Tibial nerve (tissue), 4 donors: ENCODE measurements around the gene TSGA10. TPM values are rescaled to one million over a fixed set of nuclear protein-coding genes. Genes with fewer than 3 reads are reported as not detected.

Experiments
- DNase-seq, 2 donors: peaks; one replicate each; pipeline ENCODE4 v3.0.0-alpha.2; 2019; ENCODE audit warnings: low spot score in 2 of 2
- H3K27ac ChIP-seq, 4 donors: fragments of 200-600 bp; sonication (generic) in 3 of 4; one replicate each; pipeline ENCODE4 v1.5.1; 2017 to 2019; ENCODE audit warnings: mild to moderate bottlenecking in 1 of 4
- H3K27me3 ChIP-seq, 2 donors: fragments of 200-600 bp; sonication (generic) in 1 of 2; one replicate each; pipeline versions ENCODE4 v1.5.1 to v1.6.0; 2017 to 2019
- H3K36me3 ChIP-seq, 3 donors: fragments of 200-600 bp; sonication (generic); one replicate each; pipeline ENCODE4 v1.5.1; 2018 to 2019
- H3K4me1 ChIP-seq, 4 donors: fragments of 200-600 bp; sonication (generic) in 3 of 4; one replicate each; pipeline ENCODE4 v1.5.1; 2017 to 2019
- H3K4me3 ChIP-seq, 4 donors: fragments of 200-600 bp; sonication (generic) in 3 of 4; one replicate each; pipeline ENCODE4 v1.5.1; 2017 to 2019; ENCODE audit warnings: mild to moderate bottlenecking in 1 of 4, moderate library complexity in 1 of 4
- H3K9me3 ChIP-seq, 4 donors: fragments of 200-600 bp; sonication (generic) in 3 of 4; one replicate each; pipeline ENCODE4 v1.5.1; 2017 to 2019
- EP300 ChIP-seq, 2 donors: sonication (generic); formaldehyde crosslinking; IDR thresholded peaks; one replicate each; pipeline ENCODE4 v1.6.1; 2017; ENCODE audit warnings: antibody characterized with exemption in 2 of 2, mild to moderate bottlenecking in 1 of 2
- POLR2A ChIP-seq, 2 donors: fragments of 450-650 bp; IDR thresholded peaks; one replicate each; pipeline ENCODE4 v1.6.1; 2017; ENCODE audit warnings: antibody characterized with exemption in 2 of 2, mild to moderate bottlenecking in 2 of 2, moderate library complexity in 2 of 2
- WGBS, 2 donors: methylation state at CpG; one replicate each; pipeline ENCODE4 v1.1.5; 2018; 5-methylcytosine and 5-hydroxymethylcytosine counted together
- total RNA-seq, 4 donors: library from RNA; depleted of rRNA; stranded (reverse); fragments of >200 nt; gene quantifications; one replicate each; pipeline ENCODE4 v1.1.0, GENCODE V29; 2016
- TF ChIP-seq, protein P1 (sequence below), 5 experiments: fragments of 200-600 bp in 3 of 5; fragments of 450-650 bp in 2 of 5; sonication (generic) in 3 of 5; IDR thresholded peaks; one replicate each; pipeline ENCODE4 v1.5.1; 2016 to 2019; ENCODE audit warnings: antibody characterized with exemption in 5 of 5, mild to moderate bottlenecking in 3 of 5, moderate library complexity in 2 of 5

TSGA10 gene
- total RNA-seq, 4 donors from 2014 or later = 6.5 to 12.9 (median 10.0) TPM

DNA sequence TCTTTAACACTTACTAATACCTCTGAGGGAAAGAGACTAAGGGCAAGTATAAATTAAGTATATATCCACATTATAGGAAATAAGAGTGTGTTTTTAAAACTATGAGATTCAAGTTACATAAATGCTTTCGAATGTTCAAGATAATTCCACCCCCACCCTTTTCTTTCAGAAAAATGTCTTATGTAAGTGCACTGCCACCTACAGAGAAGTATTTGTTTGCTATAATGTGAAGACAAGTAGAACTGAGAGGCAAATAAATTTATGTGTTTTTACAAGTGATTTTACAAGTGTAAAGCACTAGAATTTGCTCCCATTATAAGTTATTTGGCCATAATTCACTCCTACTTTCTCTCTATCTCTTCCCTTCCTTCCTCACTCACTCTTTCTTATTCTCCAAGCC is 118.8 kb downstream of the TSGA10 start:
- H3K27ac ChIP-seq = no peak overlapping the region
- 49 to 52% methylated on average over 1 of the region's 1 CpG for WGBS, 2 donors
- no peak for DNase-seq
- no peaks in the 10 kb centered on the region for H3K36me3 ChIP-seq
- TF ChIP-seq, protein P1, sequence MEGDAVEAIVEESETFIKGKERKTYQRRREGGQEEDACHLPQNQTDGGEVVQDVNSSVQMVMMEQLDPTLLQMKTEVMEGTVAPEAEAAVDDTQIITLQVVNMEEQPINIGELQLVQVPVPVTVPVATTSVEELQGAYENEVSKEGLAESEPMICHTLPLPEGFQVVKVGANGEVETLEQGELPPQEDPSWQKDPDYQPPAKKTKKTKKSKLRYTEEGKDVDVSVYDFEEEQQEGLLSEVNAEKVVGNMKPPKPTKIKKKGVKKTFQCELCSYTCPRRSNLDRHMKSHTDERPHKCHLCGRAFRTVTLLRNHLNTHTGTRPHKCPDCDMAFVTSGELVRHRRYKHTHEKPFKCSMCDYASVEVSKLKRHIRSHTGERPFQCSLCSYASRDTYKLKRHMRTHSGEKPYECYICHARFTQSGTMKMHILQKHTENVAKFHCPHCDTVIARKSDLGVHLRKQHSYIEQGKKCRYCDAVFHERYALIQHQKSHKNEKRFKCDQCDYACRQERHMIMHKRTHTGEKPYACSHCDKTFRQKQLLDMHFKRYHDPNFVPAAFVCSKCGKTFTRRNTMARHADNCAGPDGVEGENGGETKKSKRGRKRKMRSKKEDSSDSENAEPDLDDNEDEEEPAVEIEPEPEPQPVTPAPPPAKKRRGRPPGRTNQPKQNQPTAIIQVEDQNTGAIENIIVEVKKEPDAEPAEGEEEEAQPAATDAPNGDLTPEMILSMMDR (IDR thresholded peaks at IDR 0.05) = no peak
- TF ChIP-seq POLR2A (IDR thresholded peaks at IDR 0.05) = no peak
- TF ChIP-seq EP300 (IDR thresholded peaks at IDR 0.05) = no peak
- H3K9me3 ChIP-seq = no peaks in the 10 kb centered on the region
- no peaks in the 10 kb centered on the region for H3K27me3 ChIP-seq
- H3K4me1 ChIP-seq = no peaks in the 10 kb centered on the region
- H3K4me3 ChIP-seq = no peak overlapping the region

DNA sequence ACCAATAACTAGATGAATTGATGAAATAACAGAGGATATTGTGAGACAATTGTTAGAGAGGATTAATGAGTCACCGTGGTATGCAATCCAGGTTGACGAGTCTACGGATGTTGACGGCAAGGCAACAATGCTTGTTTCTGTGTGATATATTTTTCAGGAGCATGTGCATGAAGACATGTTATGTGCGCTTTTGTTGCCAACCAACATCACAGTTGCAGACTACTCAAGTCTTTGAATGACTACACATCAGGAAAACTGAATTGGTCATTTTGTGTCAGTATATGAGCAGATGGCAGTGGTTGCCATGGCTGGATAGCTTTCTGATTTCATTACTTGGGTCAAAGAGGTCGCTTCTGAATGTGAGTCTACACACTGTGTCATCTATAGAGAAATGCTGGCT is 122.0 kb downstream of the TSGA10 start:
- Histone ChIP-seq H3K36me3 (no peaks in the 10 kb centered on the region), H3K4me3 (no peak overlapping the region), H3K27ac (no peak overlapping the region), H3K27me3 (no peaks in the 10 kb centered on the region), H3K9me3 (no peaks in the 10 kb centered on the region), H3K4me1 (no peaks in the 10 kb centered on the region)
- 82% methylated on average over 6 of the region's 6 CpGs for WGBS, 2 donors
- DNase-seq = no peak
- TF ChIP-seq EP300 (IDR thresholded peaks at IDR 0.05) (no peak), POLR2A (IDR thresholded peaks at IDR 0.05) (no peak)
- TF ChIP-seq, protein P1 (IDR thresholded peaks at IDR 0.05) = no peak

DNA sequence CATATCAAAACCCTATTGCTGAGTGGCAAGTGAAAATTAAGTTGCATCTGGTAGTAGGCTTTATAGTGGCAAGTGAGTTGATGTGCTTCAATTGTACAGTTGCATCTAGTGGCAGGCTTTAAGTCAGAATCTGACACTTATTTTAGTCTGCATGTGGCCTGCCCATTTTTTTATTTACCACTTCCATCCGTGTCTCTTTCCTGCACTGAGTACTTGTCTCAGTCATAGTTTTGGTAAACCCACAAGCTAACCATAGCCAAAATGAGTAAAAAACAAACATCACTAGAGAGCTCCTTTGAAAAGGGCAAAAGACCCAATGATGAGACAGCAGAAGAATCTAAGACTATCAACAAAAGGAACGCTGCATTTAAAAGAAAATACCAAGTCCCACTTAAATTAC is 122.7 kb downstream of the TSGA10 start:
- DNase-seq = no peak
- 82 to 84% methylated on average over 2 of the region's 2 CpGs for WGBS, 2 donors
- Histone ChIP-seq H3K36me3 (no peaks in the 10 kb centered on the region), H3K27me3 (no peaks in the 10 kb centered on the region), H3K4me3 (no peak overlapping the region), H3K27ac (no peak overlapping the region), H3K9me3 (no peaks in the 10 kb centered on the region), H3K4me1 (no peaks in the 10 kb centered on the region)
- TF ChIP-seq POLR2A (IDR thresholded peaks at IDR 0.05) (no peak), EP300 (IDR thresholded peaks at IDR 0.05) (no peak)
- TF ChIP-seq, protein P1 (IDR thresholded peaks at IDR 0.05) = no peak

DNA sequence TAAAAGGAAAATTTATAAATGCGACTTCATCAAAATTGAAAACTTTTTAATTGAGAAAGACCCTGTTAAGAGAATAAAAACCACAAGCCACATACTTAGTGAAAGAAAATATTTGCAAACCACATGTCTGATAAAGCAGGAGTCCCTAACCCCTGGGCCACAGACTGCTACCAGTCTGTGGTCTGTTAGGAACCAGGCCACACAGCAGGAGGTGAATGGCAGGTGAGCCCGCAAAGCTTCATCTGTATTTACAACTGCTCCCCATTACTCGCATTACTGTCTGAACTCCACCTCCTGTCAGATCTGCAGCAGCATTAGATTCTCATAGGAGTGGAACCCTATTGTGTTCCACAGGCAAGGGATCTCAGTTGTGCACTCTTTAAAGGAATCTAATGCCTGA is 123.3 kb downstream of the TSGA10 start:
- WGBS, 2 donors = 71 to 81% methylated on average over 3 of the region's 3 CpGs
- TF ChIP-seq, protein P1 (IDR thresholded peaks at IDR 0.05) = no peak
- TF ChIP-seq EP300 (IDR thresholded peaks at IDR 0.05) (no peak), POLR2A (IDR thresholded peaks at IDR 0.05) (no peak)
- Histone ChIP-seq H3K9me3 (no peaks in the 10 kb centered on the region), H3K4me3 (no peak overlapping the region), H3K36me3 (no peaks in the 10 kb centered on the region), H3K27me3 (no peaks in the 10 kb centered on the region), H3K27ac (no peak overlapping the region), H3K4me1 (no peaks in the 10 kb centered on the region)
- DNase-seq = no peak

DNA sequence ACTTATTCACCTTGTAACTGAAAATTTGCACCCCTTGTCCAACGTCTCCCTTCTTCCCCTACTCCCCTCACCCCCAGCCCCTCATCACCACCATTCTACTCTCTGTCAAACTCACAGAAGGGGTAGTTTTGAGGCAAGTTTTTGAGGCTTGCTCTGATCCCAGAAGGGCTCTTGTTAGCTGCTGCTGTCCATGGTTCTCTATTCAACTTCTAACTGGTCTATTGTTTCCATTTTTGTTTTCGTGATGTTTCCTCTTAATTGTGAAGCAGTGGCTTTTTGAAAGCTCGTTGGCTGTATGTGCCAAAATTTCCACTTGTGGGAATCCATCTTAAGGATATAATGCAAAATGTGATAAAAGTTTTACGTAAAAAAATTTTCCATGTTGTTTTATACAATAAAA is 126.2 kb downstream of the TSGA10 start:
- TF ChIP-seq EP300 (IDR thresholded peaks at IDR 0.05) (no peak), POLR2A (IDR thresholded peaks at IDR 0.05) (no peak)
- TF ChIP-seq, protein P1 (IDR thresholded peaks at IDR 0.05) = no peak
- Histone ChIP-seq H3K27me3 (no peaks in the 10 kb centered on the region), H3K9me3 (peaks cover 0 to 4% (median 0%) of the 10 kb centered on the region in 4 donors), H3K36me3 (no peaks in the 10 kb centered on the region), H3K4me1 (no peaks in the 10 kb centered on the region), H3K27ac (no peak overlapping the region), H3K4me3 (no peak overlapping the region)
- no peak for DNase-seq
- 59 to 66% methylated on average over 4 of the region's 4 CpGs for WGBS, 2 donors
